SK-MEL-5 (cell line): Measurements from ENCODE around the gene MGMT. TPM values are rescaled to one million over a fixed set of nuclear protein-coding genes. Genes with fewer than 3 reads are reported as not detected.

Experiments
- DNase-seq: peaks from one replicate; pipeline ENCODE4 v3.0.0-alpha.2; 2016; ENCODE audit warnings: low read depth, low spot score
- in situ Hi-C: cut with HindIII; loops from 2 replicates; pipeline ENCODE4 v1.10.0; 2016; ENCODE audit warnings: low sequenced_read_pairs, high pct_unique_total_duplicates, low pct_unique_long_range_greater_than_20kb
- total RNA-seq: library from RNA; depleted of rRNA; stranded (reverse); fragments of >200 nt; shearing (Covaris generic); gene quantifications from 2 replicates; pipeline ENCODE4 v1.2.3, GENCODE V29; 2014

MGMT gene
- total RNA-seq, 1 experiment from 2014 or later = 10.3 TPM

GRCh38 chr10:129525401-129525801, 58.4 kb downstream of the MGMT start:
- in situ Hi-C loops = no loop called here
- no peak for DNase-seq

GRCh38 chr10:129526943-129527342, 59.9 kb downstream of the MGMT start:
- in situ Hi-C loops = no loop called here
- no peak for DNase-seq

- in situ Hi-C loops = no loop called here
- DNase-seq = no peak
Observed at GRCh38 chr10:129528376-129528978, 61.4 kb downstream of the MGMT start.

GRCh38 chr10:129530581-129530980, 63.5 kb downstream of the MGMT start:
- in situ Hi-C loops = no loop called here
- DNase-seq = no peak

- in situ Hi-C loops = no loop called here
- DNase-seq = no peak
Observed at GRCh38 chr10:129531195-129531968, 64.3 kb downstream of the MGMT start.

GRCh38 chr10:129531969-129532660, 65.1 kb downstream of the MGMT start:
- DNase-seq = no peak
- in situ Hi-C loops = no loop called here

GRCh38 chr10:129532838-129533237, 65.8 kb downstream of the MGMT start:
- in situ Hi-C loops = no loop called here
- no peak for DNase-seq

- in situ Hi-C loops = no loop called here
- no peak for DNase-seq
Observed at GRCh38 chr10:129533281-129533680, 66.2 kb downstream of the MGMT start.

- no peak for DNase-seq
- in situ Hi-C loops = no loop called here
Observed at GRCh38 chr10:129534826-129535225, 67.8 kb downstream of the MGMT start.

- DNase-seq = no peak
- in situ Hi-C loops = no loop called here
Observed at GRCh38 chr10:129536336-129536735, 69.3 kb downstream of the MGMT start.

- no peak for DNase-seq
- in situ Hi-C loops = no loop called here
Observed at GRCh38 chr10:129537151-129537550, 70.1 kb downstream of the MGMT start.

- in situ Hi-C loops = no loop called here
- no peak for DNase-seq
Observed at GRCh38 chr10:129538236-129538635, 71.2 kb downstream of the MGMT start.

GRCh38 chr10:129541200-129541599, 74.2 kb downstream of the MGMT start:
- in situ Hi-C loops = no loop called here
- no peak for DNase-seq

- in situ Hi-C loops = no loop called here
- no peak for DNase-seq
Observed at GRCh38 chr10:129541748-129542487, 74.9 kb downstream of the MGMT start.

- DNase-seq = no peak
- in situ Hi-C loops = no loop called here
Observed at GRCh38 chr10:129542589-129542988, 75.5 kb downstream of the MGMT start.

GRCh38 chr10:129544205-129545202, 77.5 kb downstream of the MGMT start:
- in situ Hi-C loops = no loop called here
- no peak for DNase-seq

- no peak for DNase-seq
- in situ Hi-C loops = no loop called here
Observed at GRCh38 chr10:129545261-129545660, 78.2 kb downstream of the MGMT start.
